HepG2 (cell line): ENCODE data around the gene HECTD4. TPM values are rescaled to one million over a fixed set of nuclear protein-coding genes. Genes with fewer than 3 reads are reported as not detected.
A peak's percentile ranks its signal among the peaks of the same experiment; 100 is the strongest.

ENCODE experiments used
- ATAC-seq: fragments of 200-7000 bp; cut with Tn5 transposase; 3 replicates; pipeline ENCODE4 v1.9.1; 2020; ENCODE audit warnings: mild to moderate bottlenecking, moderate library complexity
- BruUV-seq: library from RNA; stranded (reverse); fragments of 400-500 nt; replicated peaks from 2 replicates; lab custom pipeline; 2021; lab: Mats Ljungman, UMichigan
- CTCF ChIA-PET: fragments of 300-600 bp; formaldehyde crosslinking; extraction: SDS; loops from one replicate; lab custom pipeline; 2021; ENCODE audit warnings: low total read pairs, inconsistent platforms, low intra/inter-chr PET ratio; lab: Yijun Ruan, JAX
- POLR2A ChIA-PET: fragments of 350-600 bp; sonication (Branson Sonifier 250); formaldehyde crosslinking; loops from one replicate; lab custom pipeline; 2020; ENCODE audit warnings: antibody characterized with exemption, inconsistent platforms; lab: Yijun Ruan, JAX
- DNase-seq: peaks from one replicate; pipeline ENCODE4 v3.0.0-alpha.2; 2015; ENCODE audit warnings: low spot score
- FAIRE-seq: peaks from 3 replicates; lab custom pipeline; 2011; peaks lifted over from hg19 to GRCh38; lab: Jason Lieb, UNC
- H2AFZ ChIP-seq: one replicate; pipeline ENCODE4 v1.6.1; 2011; ENCODE audit warnings: low read length, inconsistent platforms
- H3K27ac ChIP-seq: fragments of 300-600 bp; 3 replicates; pipeline ENCODE4 v1.8.0; 2011; ENCODE audit warnings: mixed run types, mild to moderate bottlenecking, mixed read lengths, low read length, inconsistent platforms; ENCODE audit not compliant: insufficient read depth; ENCODE audit errors: extremely low read length
- H3K27me3 ChIP-seq, 2 experiments: fragments of 200-600 bp in 1 of 2; 2 replicates in 1 of 2; 3 replicates in 1 of 2; pipeline versions ENCODE4 v1.6.0 to v1.8.0; 2011; ENCODE audit warnings: low read length in 2 of 2, mild to moderate bottlenecking in 2 of 2, moderate library complexity in 2 of 2, inconsistent platforms in 1 of 2; ENCODE audit not compliant: insufficient read depth in 2 of 2, control insufficient read depth in 1 of 2
- H3K36me3 ChIP-seq, 2 experiments: fragments of 200-600 bp in 1 of 2; replicated peaks in 1 of 2; 2 replicates in 1 of 2; 3 replicates in 1 of 2; pipeline versions ENCODE4 v1.5.1 to v1.8.0; 2011; ENCODE audit warnings: low read length in 2 of 2, inconsistent platforms in 1 of 2; ENCODE audit not compliant: insufficient read depth in 2 of 2, control insufficient read depth in 1 of 2
- H3K4me1 ChIP-seq: 2 replicates; pipeline ENCODE4 v1.5.1; 2012; ENCODE audit warnings: low read length, inconsistent platforms; ENCODE audit not compliant: insufficient read depth
- H3K4me2 ChIP-seq: 2 replicates; pipeline ENCODE4 v1.6.0; 2011; ENCODE audit warnings: low read depth, low read length, inconsistent platforms
- H3K4me3 ChIP-seq, 3 experiments: fragments of 200-600 bp in 1 of 3; sonication (generic), shearing (Covaris generic) in 1 of 3; replicated peaks in 1 of 3; 2 replicates each; pipeline ENCODE4 v1.5.1; 2011 to 2016; ENCODE audit warnings: low read length in 3 of 3, inconsistent platforms in 2 of 3, low read depth in 2 of 3, mild to moderate bottlenecking in 2 of 3, control low read depth in 1 of 3, mixed read lengths in 1 of 3; ENCODE audit not compliant: insufficient read depth in 1 of 3
- H3K79me2 ChIP-seq: one replicate; pipeline ENCODE4 v1.6.1; 2011; ENCODE audit warnings: low read length, inconsistent platforms; ENCODE audit not compliant: insufficient read depth
- H3K9ac ChIP-seq: 2 replicates; pipeline ENCODE4 v1.6.0; 2011; ENCODE audit warnings: mild to moderate bottlenecking, low read depth, low read length, inconsistent platforms; ENCODE audit not compliant: insufficient read depth
- H3K9me3 ChIP-seq: 2 replicates; pipeline ENCODE4 v1.5.1; 2012; ENCODE audit warnings: mild to moderate bottlenecking, low read length
- H4K20me1 ChIP-seq: 2 replicates; pipeline ENCODE4 v1.6.0; 2011; ENCODE audit warnings: inconsistent platforms, mild to moderate bottlenecking, low read length, moderate library complexity; ENCODE audit not compliant: insufficient read depth
- AGO1 ChIP-seq: fragments of 200-400 bp; formaldehyde crosslinking; IDR thresholded peaks from 2 replicates; pipeline ENCODE4 v1.6.1; 2017; ENCODE audit warnings: mild to moderate bottlenecking, low read depth, low read length, moderate library complexity; ENCODE audit not compliant: poor library complexity, severe bottlenecking
- BCL6 ChIP-seq: IDR thresholded peaks from 2 replicates; pipeline ENCODE4 v1.6.1; 2016; ENCODE audit warnings: missing genetic modification reagents, missing compliant biosample characterization
- E2F5 ChIP-seq: sonication (generic); formaldehyde crosslinking; conservative IDR thresholded peaks from 2 replicates; pipeline ENCODE4 v1.4.0; 2020; ENCODE audit warnings: missing genetic modification reagents
- EZH2 ChIP-seq: conservative IDR thresholded peaks from 2 replicates; pipeline ENCODE4 v1.6.1; 2012; ENCODE audit warnings: mild to moderate bottlenecking, low read depth, low read length, moderate library complexity
- FOSL1 ChIP-seq: sonication (generic); formaldehyde crosslinking; IDR thresholded peaks from 2 replicates; pipeline ENCODE4 v1.9.0; 2021; ENCODE audit warnings: missing genetic modification reagents, borderline replicate concordance
- HDAC2 ChIP-seq: sonication (generic); formaldehyde crosslinking; IDR thresholded peaks from 2 replicates; pipeline ENCODE4 v1.4.0; 2020; ENCODE audit warnings: missing genetic modification reagents
- HIVEP1 ChIP-seq: sonication (generic); formaldehyde crosslinking; IDR thresholded peaks from 2 replicates; pipeline ENCODE4 v1.4.0; 2020; ENCODE audit warnings: mild to moderate bottlenecking, missing genetic modification reagents
- MTF1 ChIP-seq: sonication (generic); formaldehyde crosslinking; IDR thresholded peaks from 2 replicates; pipeline ENCODE4 v1.5.0; 2020; ENCODE audit warnings: missing genetic modification reagents
- ONECUT2 ChIP-seq: sonication (generic); formaldehyde crosslinking; IDR thresholded peaks from 2 replicates; pipeline ENCODE4 v1.4.0; 2020; ENCODE audit warnings: missing genetic modification reagents
- RELA ChIP-seq: sonication (generic); formaldehyde crosslinking; IDR thresholded peaks from 2 replicates; pipeline ENCODE4 v1.4.0; 2020; ENCODE audit warnings: missing genetic modification reagents
- SAFB2 ChIP-seq: sonication (generic); formaldehyde crosslinking; IDR thresholded peaks from 2 replicates; pipeline ENCODE4 v1.5.1; 2020; ENCODE audit warnings: missing genetic modification reagents, low read depth, mild to moderate bottlenecking, borderline replicate concordance
- SMC3 ChIP-seq: IDR thresholded peaks from 2 replicates; pipeline ENCODE4 v1.6.1; 2011; ENCODE audit warnings: low read length, improper control_type of control experiment
- TEAD2 ChIP-seq: sonication (generic); formaldehyde crosslinking; IDR thresholded peaks from 2 replicates; pipeline ENCODE4 v1.9.0; 2021; ENCODE audit warnings: missing genetic modification reagents
- XRCC5 ChIP-seq: fragments of 200-400 bp; formaldehyde crosslinking; optimal IDR thresholded peaks from 2 replicates; pipeline ENCODE3; 2017; ENCODE audit warnings: mild to moderate bottlenecking, low read length
- ZBTB25 ChIP-seq: IDR thresholded peaks from 2 replicates; pipeline ENCODE4 v1.6.1; 2018; ENCODE audit warnings: missing genetic modification reagents
- ZBTB7A ChIP-seq: sonication (generic); formaldehyde crosslinking; IDR thresholded peaks from 2 replicates; pipeline ENCODE4 v1.8.0; 2022; ENCODE audit warnings: mild to moderate bottlenecking, missing genetic modification reagents
- ZNF180 ChIP-seq: sonication (generic); formaldehyde crosslinking; IDR thresholded peaks from 2 replicates; pipeline ENCODE4 v1.4.0; 2020; ENCODE audit warnings: low read depth, missing genetic modification reagents, borderline replicate concordance
- ZNF251 ChIP-seq: sonication (generic); formaldehyde crosslinking; IDR thresholded peaks from 2 replicates; pipeline ENCODE4 v1.9.0; 2021; ENCODE audit warnings: mild to moderate bottlenecking, missing genetic modification reagents
- ZNF362 ChIP-seq: sonication (generic); formaldehyde crosslinking; IDR thresholded peaks from 2 replicates; pipeline ENCODE4 v1.4.0; 2020; ENCODE audit warnings: missing genetic modification reagents, mild to moderate bottlenecking, borderline replicate concordance
- ZNF383 ChIP-seq: sonication (generic); formaldehyde crosslinking; IDR thresholded peaks from 2 replicates; pipeline ENCODE4 v1.4.0; 2020; ENCODE audit warnings: missing genetic modification reagents, mild to moderate bottlenecking, borderline replicate concordance
- ZNF556 ChIP-seq: sonication (generic); formaldehyde crosslinking; IDR thresholded peaks from 2 replicates; pipeline ENCODE4 v1.4.0; 2020; ENCODE audit warnings: mild to moderate bottlenecking, missing genetic modification reagents, borderline replicate concordance
- ZNF644 ChIP-seq: IDR thresholded peaks from 2 replicates; pipeline ENCODE4 v1.6.1; 2016; ENCODE audit warnings: low read depth
- ZNF691 ChIP-seq: sonication (generic); formaldehyde crosslinking; IDR thresholded peaks from 2 replicates; pipeline ENCODE4 v1.4.0; 2020; ENCODE audit warnings: missing genetic modification reagents, low read depth, mild to moderate bottlenecking, borderline replicate concordance
- WGBS: methylation state at CpG from one replicate; pipeline ENCODE4 v1.1.6; 2017; ENCODE audit warnings: low lambda C conversion rate; 5-methylcytosine and 5-hydroxymethylcytosine counted together
- in situ Hi-C: cut with HindIII; loops from 2 replicates; pipeline ENCODE4 v1.10.0; 2017; ENCODE audit warnings: low pct_unique_long_range_greater_than_20kb; ENCODE audit not compliant: extremely low pct_ligation_motif_present
- intact Hi-C: fragments of 100-400 bp; cut with micrococcal nuclease; formaldehyde crosslinking; loops from one replicate; pipeline ENCODE4 v1.10.0; 2022; ENCODE audit not compliant: unreplicated experiment
- polyA plus RNA-seq, 8 experiments: library from polyadenylated mRNA; depleted of rRNA in 3 of 8; stranded (reverse) in 7 of 8; unstranded in 1 of 8; fragments of >200 nt; fragmentation: Illumina TruSeq in 4 of 8; extraction: Trizol in 4 of 8; gene quantifications; 2 replicates each; pipeline versions ENCODE4 v1.2.1 to v1.2.3, GENCODE V29; 2011 to 2016; ENCODE audit warnings: low read depth in 4 of 8, missing spikeins in 1 of 8, mixed read lengths in 1 of 8; ENCODE audit not compliant: insufficient read depth in 1 of 8
- total RNA-seq, 5 experiments: library from RNA; depleted of rRNA; stranded (reverse); fragments of >200 nt; fragmentation: Illumina TruSeq; extraction: Trizol; gene quantifications; 2 replicates each; pipeline ENCODE4 v1.2.3, GENCODE V29; 2016; ENCODE audit warnings: low read depth in 1 of 5

Gene HECTD4
- total and polyA plus RNA-seq, 2 of the 13 experiments (the other 11 are each of a cell fraction or from before 2014, with no cell fraction given), result 9.0 to 11.4 TPM

GRCh38 chr12:112382866-112383265 lies 635 bp upstream of the HECTD4 start:
- no peaks in the 10 kb centered on the region; a peak in 1 of 5 replicates for H3K27me3 ChIP-seq
- H3K9me3 ChIP-seq, result no peaks in the 10 kb centered on the region
- peak overlapping the region; percentile 76 for H3K9ac ChIP-seq
- no peak for FAIRE-seq
- ChIA-PET CTCF (interaction anchor here (0.9 kb wide), 1 partner anchor 184 kb away, joined by 3 read pairs; no protein-coding TSS in a partner anchor), POLR2A (no interaction called here)
- H3K4me3 ChIP-seq, result peak overlapping the region; percentile 80 to 90 (median 87)
- H2AFZ ChIP-seq, result peak overlapping the region; percentile 87
- peaks cover 8% of the 10 kb centered on the region; the same call in 1 of the 2 replicates for H4K20me1 ChIP-seq
- peaks cover 37% of the 10 kb centered on the region for H3K4me1 ChIP-seq
- peak overlapping the region; percentile 63 for H3K27ac ChIP-seq
- no TSS peak for BruUV-seq
- no peaks in the 10 kb centered on the region for H3K36me3 ChIP-seq
- WGBS, result 48% methylated on average over 11 of the region's 11 CpGs
- no peak for ATAC-seq
- in situ Hi-C loops (no loop called here), intact Hi-C loops (loop anchor here (10.0 kb wide), 2 partner anchors 58 to 98 kb away; no protein-coding TSS in a partner anchor)
- no peak for DNase-seq
- H3K79me2 ChIP-seq, result peaks cover 26% of the 10 kb centered on the region
- peak overlapping the region; percentile 91 for H3K4me2 ChIP-seq
- TF ChIP-seq HDAC2 (no peak), ZNF383 (CRISPR knock-in tag) (no peak), RELA (CRISPR knock-in tag) (no peak), TEAD2 (no peak), ZBTB7A (CRISPR knock-in tag) (no peak), ONECUT2 (CRISPR knock-in tag) (no peak), E2F5 (no peak), BCL6 (CRISPR knock-in tag) (no peak), ZBTB25 (CRISPR knock-in tag) (no peak), ZNF644 (no peak), XRCC5 (no peak), AGO1 (no peak), SMC3 (no peak), ZNF180 (CRISPR knock-in tag) (no peak), ZNF691 (CRISPR knock-in tag) (no peak; the same call in 1 of the 2 replicates), ZNF556 (CRISPR knock-in tag) (0 out of 2 replicates have a peak, but pooled peaks have one; percentile 10), HIVEP1 (CRISPR knock-in tag) (no peak), EZH2 (no peak), ZNF251 (CRISPR knock-in tag) (no peak), MTF1 (CRISPR knock-in tag) (no peak), FOSL1 (CRISPR knock-in tag) (no peak), ZNF362 (CRISPR knock-in tag) (no peak), SAFB2 (no peak)
